GM12878 (cell line): ENCODE data around the gene PCDHGA1. TPM values are rescaled to one million over a fixed set of nuclear protein-coding genes. Genes with fewer than 3 reads are reported as not detected.
A peak's percentile ranks its signal among the peaks of the same experiment; 100 is the strongest.

ENCODE experiments used
- ASH2L ChIP-seq: fragments of 300-600, 200-600 bp; sonication (generic); IDR thresholded peaks from 2 replicates; pipeline ENCODE4 v1.6.1; 2017; ENCODE audit warnings: low read depth, mild to moderate bottlenecking, borderline replicate concordance
- BACH1 ChIP-seq: fragments of 450-650 bp; IDR thresholded peaks from 2 replicates; pipeline ENCODE4 v1.6.1; 2017; ENCODE audit warnings: mild to moderate bottlenecking, borderline replicate concordance
- CREM ChIP-seq: IDR thresholded peaks from 2 replicates; pipeline ENCODE4 v1.6.1; 2014; ENCODE audit warnings: antibody characterized with exemption, low read depth
- FOXM1 ChIP-seq: IDR thresholded peaks from 2 replicates; pipeline ENCODE4 v1.6.1; 2012; ENCODE audit warnings: low read depth, mild to moderate bottlenecking, inconsistent platforms, low read length, moderate library complexity
- IRF4 ChIP-seq: IDR thresholded peaks from 2 replicates; pipeline ENCODE4 v1.6.1; 2011; ENCODE audit warnings: low read depth, low read length
- KAT2A ChIP-seq: conservative IDR thresholded peaks from 2 replicates; pipeline ENCODE4 v1.6.1; 2011; ENCODE audit warnings: low read depth, low read length; ENCODE audit not compliant: control insufficient read depth
- MEF2B ChIP-seq: fragments of 450-650 bp; IDR thresholded peaks from 2 replicates; pipeline ENCODE4 v1.6.1; 2018; ENCODE audit warnings: mild to moderate bottlenecking, moderate library complexity; ENCODE audit not compliant: partially characterized antibody, poor library complexity, severe bottlenecking
- MXI1 ChIP-seq: fragments of 150-350 bp; IDR thresholded peaks from 2 replicates; pipeline ENCODE4 v1.6.1; 2011; ENCODE audit warnings: low read depth, mild to moderate bottlenecking, inconsistent platforms, low read length, improper control_type of control experiment
- POLR2A ChIP-seq: IDR thresholded peaks from 2 replicates; pipeline ENCODE4 v1.6.1; 2011; ENCODE audit warnings: low read depth, mild to moderate bottlenecking, low read length
- POLR2AphosphoS5 ChIP-seq: IDR thresholded peaks from 2 replicates; pipeline ENCODE4 v1.6.1; 2011; ENCODE audit warnings: mild to moderate bottlenecking, low read length, inconsistent platforms
- SMARCA5 ChIP-seq: fragments of 450-650 bp; IDR thresholded peaks from 2 replicates; pipeline ENCODE4 v1.6.1; 2017; ENCODE audit warnings: mild to moderate bottlenecking
- TCF12 ChIP-seq: IDR thresholded peaks from 2 replicates; pipeline ENCODE4 v1.6.1; 2011; ENCODE audit warnings: low read depth, mild to moderate bottlenecking, low read length
- ZZZ3 ChIP-seq: IDR thresholded peaks from 2 replicates; pipeline ENCODE4 v1.6.1; 2011; ENCODE audit warnings: low read depth; ENCODE audit not compliant: control insufficient read depth, insufficient read length
- polyA plus RNA-seq, 11 experiments: library from polyadenylated mRNA; depleted of rRNA in 4 of 11; unstranded in 6 of 11; stranded (reverse) in 5 of 11; fragments of >200 nt; fragmentation: Nextera tagmentation in 4 of 11; fragmentation: Illumina TruSeq in 1 of 11; extraction: Ambion mirVana in 4 of 11; extraction: Trizol in 1 of 11; gene quantifications; 1 replicate in 1 of 11; 2 replicates in 10 of 11; pipeline versions ENCODE4 v1.2.1 to v1.2.3, GENCODE V29; 2011 to 2016; ENCODE audit warnings: inconsistent platforms in 2 of 11, missing spikeins in 2 of 11, low read depth in 1 of 11
- total RNA-seq, 4 experiments: library from RNA; depleted of rRNA in 3 of 4; stranded (reverse); fragments of >200 nt in 3 of 4; fragmentation: Illumina TruSeq in 1 of 4; extraction: Trizol in 1 of 4; gene quantifications; 2 replicates each; pipeline versions ENCODE4 v1.2.1 to v1.2.3, GENCODE V29; 2013 to 2021
- TF ChIP-seq, protein P1 (sequence below): fragments of 450-650 bp; formaldehyde crosslinking; IDR thresholded peaks from 2 replicates; pipeline ENCODE4 v1.5.0; 2022; ENCODE audit warnings: mild to moderate bottlenecking, missing genetic modification characterization
- TF ChIP-seq, protein P2 (sequence below): fragments of 450-650 bp; IDR thresholded peaks from 2 replicates; pipeline ENCODE4 v1.6.1; 2016; ENCODE audit warnings: mild to moderate bottlenecking
- TF ChIP-seq, protein P3 (sequence below): IDR thresholded peaks from 2 replicates; pipeline ENCODE4 v1.6.1; 2011; ENCODE audit warnings: borderline replicate concordance, low read depth, mild to moderate bottlenecking, moderate library complexity, mixed read lengths, low read length; ENCODE audit not compliant: insufficient read depth; ENCODE audit errors: extremely low read length
- TF ChIP-seq, protein P4 (sequence below): IDR thresholded peaks from 2 replicates; pipeline ENCODE4 v1.6.1; 2012; ENCODE audit warnings: low read depth, low read length, improper control_type of control experiment
- TF ChIP-seq, protein P5 (sequence below): IDR thresholded peaks from 2 replicates; pipeline ENCODE4 v1.6.1; 2012; ENCODE audit warnings: improper control_type of control experiment, low read depth, low read length; ENCODE audit not compliant: insufficient replicate concordance

Gene PCDHGA1
- total and polyA plus RNA-seq, 10 of the 15 experiments (the other 5 are each of a cell fraction or from before 2014, with no cell fraction given): 0.02 to 0.51 (median 0.19) TPM; not detected in 3

DNA sequence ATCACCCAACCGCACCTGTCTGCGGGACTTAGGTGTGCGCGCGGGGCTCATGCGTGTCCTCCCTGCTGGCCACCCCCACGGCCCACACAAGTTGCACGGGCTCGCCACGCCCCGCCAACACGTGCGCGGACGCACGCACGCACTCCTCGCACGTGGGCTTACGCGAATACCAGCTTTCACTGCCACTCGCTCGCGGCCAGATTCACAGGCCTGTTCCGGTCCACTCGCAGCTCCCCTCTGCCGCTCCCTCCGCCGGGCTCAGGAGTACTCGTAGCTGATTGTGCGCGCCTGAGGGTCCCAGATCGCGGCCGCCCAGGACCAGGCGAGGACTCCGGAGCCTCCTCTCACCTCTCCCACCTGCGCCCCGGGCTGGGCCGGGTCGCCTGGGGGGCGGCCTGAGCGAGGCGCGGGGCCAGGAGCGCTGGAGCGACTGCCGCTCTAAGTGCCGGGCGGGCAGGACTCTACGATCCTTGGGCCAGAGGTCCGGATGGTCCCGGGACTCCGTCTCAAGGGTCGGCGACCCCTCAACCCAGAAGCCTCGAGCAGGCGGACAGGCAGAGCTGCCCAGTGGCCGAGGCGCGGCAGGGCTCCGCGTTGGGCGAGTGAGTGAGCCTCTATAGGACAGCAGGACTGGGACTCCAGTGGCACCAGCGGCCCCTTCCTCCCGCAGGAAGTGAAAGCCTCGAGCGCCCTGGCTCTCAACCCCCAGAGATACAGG is 162.0 kb downstream of the PCDHGA1 start (continued):
- TF ChIP-seq, protein P1, sequence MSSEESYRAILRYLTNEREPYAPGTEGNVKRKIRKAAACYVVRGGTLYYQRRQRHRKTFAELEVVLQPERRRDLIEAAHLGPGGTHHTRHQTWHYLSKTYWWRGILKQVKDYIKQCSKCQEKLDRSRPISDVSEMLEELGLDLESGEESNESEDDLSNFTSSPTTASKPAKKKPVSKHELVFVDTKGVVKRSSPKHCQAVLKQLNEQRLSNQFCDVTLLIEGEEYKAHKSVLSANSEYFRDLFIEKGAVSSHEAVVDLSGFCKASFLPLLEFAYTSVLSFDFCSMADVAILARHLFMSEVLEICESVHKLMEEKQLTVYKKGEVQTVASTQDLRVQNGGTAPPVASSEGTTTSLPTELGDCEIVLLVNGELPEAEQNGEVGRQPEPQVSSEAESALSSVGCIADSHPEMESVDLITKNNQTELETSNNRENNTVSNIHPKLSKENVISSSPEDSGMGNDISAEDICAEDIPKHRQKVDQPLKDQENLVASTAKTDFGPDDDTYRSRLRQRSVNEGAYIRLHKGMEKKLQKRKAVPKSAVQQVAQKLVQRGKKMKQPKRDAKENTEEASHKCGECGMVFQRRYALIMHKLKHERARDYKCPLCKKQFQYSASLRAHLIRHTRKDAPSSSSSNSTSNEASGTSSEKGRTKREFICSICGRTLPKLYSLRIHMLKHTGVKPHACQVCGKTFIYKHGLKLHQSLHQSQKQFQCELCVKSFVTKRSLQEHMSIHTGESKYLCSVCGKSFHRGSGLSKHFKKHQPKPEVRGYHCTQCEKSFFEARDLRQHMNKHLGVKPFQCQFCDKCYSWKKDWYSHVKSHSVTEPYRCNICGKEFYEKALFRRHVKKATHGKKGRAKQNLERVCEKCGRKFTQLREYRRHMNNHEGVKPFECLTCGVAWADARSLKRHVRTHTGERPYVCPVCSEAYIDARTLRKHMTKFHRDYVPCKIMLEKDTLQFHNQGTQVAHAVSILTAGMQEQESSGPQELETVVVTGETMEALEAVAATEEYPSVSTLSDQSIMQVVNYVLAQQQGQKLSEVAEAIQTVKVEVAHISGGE (CRISPR knock-in tag): no peak
- TF ChIP-seq TCF12 (no peak), IRF4 (no peak), ASH2L (no peak), MEF2B (peak; percentile 37), FOXM1 (no peak), BACH1 (peak; percentile 39; the same call in 1 of the 2 replicates), SMARCA5 (no peak), POLR2AphosphoS5 (no peak), KAT2A (no peak), POLR2A (peak; percentile 76), MXI1 (peak; percentile 70), ZZZ3 (no peak), CREM (peak; percentile 26; the same call in 1 of the 2 replicates)
- TF ChIP-seq, protein P2, sequence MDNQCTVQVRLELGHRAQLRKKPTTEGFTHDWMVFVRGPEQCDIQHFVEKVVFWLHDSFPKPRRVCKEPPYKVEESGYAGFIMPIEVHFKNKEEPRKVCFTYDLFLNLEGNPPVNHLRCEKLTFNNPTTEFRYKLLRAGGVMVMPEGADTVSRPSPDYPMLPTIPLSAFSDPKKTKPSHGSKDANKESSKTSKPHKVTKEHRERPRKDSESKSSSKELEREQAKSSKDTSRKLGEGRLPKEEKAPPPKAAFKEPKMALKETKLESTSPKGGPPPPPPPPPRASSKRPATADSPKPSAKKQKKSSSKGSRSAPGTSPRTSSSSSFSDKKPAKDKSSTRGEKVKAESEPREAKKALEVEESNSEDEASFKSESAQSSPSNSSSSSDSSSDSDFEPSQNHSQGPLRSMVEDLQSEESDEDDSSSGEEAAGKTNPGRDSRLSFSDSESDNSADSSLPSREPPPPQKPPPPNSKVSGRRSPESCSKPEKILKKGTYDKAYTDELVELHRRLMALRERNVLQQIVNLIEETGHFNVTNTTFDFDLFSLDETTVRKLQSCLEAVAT: no peak
- TF ChIP-seq, protein P3, sequence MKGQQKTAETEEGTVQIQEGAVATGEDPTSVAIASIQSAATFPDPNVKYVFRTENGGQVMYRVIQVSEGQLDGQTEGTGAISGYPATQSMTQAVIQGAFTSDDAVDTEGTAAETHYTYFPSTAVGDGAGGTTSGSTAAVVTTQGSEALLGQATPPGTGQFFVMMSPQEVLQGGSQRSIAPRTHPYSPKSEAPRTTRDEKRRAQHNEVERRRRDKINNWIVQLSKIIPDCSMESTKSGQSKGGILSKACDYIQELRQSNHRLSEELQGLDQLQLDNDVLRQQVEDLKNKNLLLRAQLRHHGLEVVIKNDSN: peak; percentile 78
- TF ChIP-seq, protein P4, sequence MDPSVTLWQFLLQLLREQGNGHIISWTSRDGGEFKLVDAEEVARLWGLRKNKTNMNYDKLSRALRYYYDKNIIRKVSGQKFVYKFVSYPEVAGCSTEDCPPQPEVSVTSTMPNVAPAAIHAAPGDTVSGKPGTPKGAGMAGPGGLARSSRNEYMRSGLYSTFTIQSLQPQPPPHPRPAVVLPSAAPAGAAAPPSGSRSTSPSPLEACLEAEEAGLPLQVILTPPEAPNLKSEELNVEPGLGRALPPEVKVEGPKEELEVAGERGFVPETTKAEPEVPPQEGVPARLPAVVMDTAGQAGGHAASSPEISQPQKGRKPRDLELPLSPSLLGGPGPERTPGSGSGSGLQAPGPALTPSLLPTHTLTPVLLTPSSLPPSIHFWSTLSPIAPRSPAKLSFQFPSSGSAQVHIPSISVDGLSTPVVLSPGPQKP: no peak
- TF ChIP-seq, protein P5, sequence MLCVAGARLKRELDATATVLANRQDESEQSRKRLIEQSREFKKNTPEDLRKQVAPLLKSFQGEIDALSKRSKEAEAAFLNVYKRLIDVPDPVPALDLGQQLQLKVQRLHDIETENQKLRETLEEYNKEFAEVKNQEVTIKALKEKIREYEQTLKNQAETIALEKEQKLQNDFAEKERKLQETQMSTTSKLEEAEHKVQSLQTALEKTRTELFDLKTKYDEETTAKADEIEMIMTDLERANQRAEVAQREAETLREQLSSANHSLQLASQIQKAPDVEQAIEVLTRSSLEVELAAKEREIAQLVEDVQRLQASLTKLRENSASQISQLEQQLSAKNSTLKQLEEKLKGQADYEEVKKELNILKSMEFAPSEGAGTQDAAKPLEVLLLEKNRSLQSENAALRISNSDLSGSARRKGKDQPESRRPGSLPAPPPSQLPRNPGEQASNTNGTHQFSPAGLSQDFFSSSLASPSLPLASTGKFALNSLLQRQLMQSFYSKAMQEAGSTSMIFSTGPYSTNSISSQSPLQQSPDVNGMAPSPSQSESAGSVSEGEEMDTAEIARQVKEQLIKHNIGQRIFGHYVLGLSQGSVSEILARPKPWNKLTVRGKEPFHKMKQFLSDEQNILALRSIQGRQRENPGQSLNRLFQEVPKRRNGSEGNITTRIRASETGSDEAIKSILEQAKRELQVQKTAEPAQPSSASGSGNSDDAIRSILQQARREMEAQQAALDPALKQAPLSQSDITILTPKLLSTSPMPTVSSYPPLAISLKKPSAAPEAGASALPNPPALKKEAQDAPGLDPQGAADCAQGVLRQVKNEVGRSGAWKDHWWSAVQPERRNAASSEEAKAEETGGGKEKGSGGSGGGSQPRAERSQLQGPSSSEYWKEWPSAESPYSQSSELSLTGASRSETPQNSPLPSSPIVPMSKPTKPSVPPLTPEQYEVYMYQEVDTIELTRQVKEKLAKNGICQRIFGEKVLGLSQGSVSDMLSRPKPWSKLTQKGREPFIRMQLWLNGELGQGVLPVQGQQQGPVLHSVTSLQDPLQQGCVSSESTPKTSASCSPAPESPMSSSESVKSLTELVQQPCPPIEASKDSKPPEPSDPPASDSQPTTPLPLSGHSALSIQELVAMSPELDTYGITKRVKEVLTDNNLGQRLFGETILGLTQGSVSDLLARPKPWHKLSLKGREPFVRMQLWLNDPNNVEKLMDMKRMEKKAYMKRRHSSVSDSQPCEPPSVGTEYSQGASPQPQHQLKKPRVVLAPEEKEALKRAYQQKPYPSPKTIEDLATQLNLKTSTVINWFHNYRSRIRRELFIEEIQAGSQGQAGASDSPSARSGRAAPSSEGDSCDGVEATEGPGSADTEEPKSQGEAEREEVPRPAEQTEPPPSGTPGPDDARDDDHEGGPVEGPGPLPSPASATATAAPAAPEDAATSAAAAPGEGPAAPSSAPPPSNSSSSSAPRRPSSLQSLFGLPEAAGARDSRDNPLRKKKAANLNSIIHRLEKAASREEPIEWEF: no peak
